Activated T-cell treated with anti-CD3 and anti-CD28 coated beads, Interleukin-2, amount 50 U/mL, for 72 hours (primary cell): ENCODE data around the gene LYZL1. TPM values are rescaled to one million over a fixed set of nuclear protein-coding genes. Genes with fewer than 3 reads are reported as not detected.
"Not testable (repeated sequence)": the region's sequence is repeated elsewhere in the genome, so short reads cannot be mapped to it uniquely, and the experiment has no call there.

ENCODE experiments used
- ATAC-seq, 2 donors: fragments of 150-1000 bp; cut with Tn5 transposase; replicated peaks in 1 of 2; 2 replicates each; pipeline ENCODE4 v1.10.0; 2021; ENCODE audit warnings: moderate library complexity in 2 of 2, mild to moderate bottlenecking in 1 of 2
- DNase-seq, 2 donors: peaks; one replicate each; pipeline ENCODE4 v3.0.0; 2021 to 2022; ENCODE audit warnings: mixed read lengths in 1 of 2
- H3K27ac Mint-ChIP-seq: one replicate; pipeline ENCODE4 v1.8.0; 2022; ENCODE audit warnings: mild to moderate bottlenecking, moderate library complexity, mixed read lengths
- H3K27me3 Mint-ChIP-seq: one replicate; pipeline ENCODE4 v1.8.0; 2022; ENCODE audit warnings: low read depth, mixed read lengths
- H3K36me3 Mint-ChIP-seq, 2 donors: one replicate each; pipeline ENCODE4 v1.8.0; 2022; ENCODE audit warnings: mixed read lengths in 2 of 2, mild to moderate bottlenecking in 1 of 2; ENCODE audit not compliant: insufficient read depth in 2 of 2
- H3K4me1 Mint-ChIP-seq: one replicate; pipeline ENCODE4 v1.8.0; 2022; ENCODE audit warnings: low read depth, mixed read lengths
- H3K4me3 Mint-ChIP-seq, 2 donors: one replicate each; pipeline ENCODE4 v1.8.0; 2022; ENCODE audit warnings: mild to moderate bottlenecking in 2 of 2, mixed read lengths in 2 of 2, moderate library complexity in 2 of 2
- H3K9me3 Mint-ChIP-seq, 2 donors: one replicate each; pipeline ENCODE4 v1.8.0; 2022; ENCODE audit warnings: mixed read lengths in 2 of 2
- total RNA-seq, 2 donors: library from RNA; stranded (reverse); gene quantifications; one replicate each; pipeline ENCODE4 v1.2.3, GENCODE V29; 2022

The LYZL1 gene
- total RNA-seq, 2 donors from 2014 or later, result not detected

- no peak overlapping the region for H3K27ac Mint-ChIP-seq
- ATAC-seq, result no peak
Measured at GRCh38 chr10:29270883-29271282, 18.0 kb upstream of the LYZL1 start.

GRCh38 chr10:29271877-29272276 lies 17.0 kb upstream of the LYZL1 start:
- H3K4me3 Mint-ChIP-seq, result no peak overlapping the region
- ATAC-seq (no peak), DNase-seq (no peak)
- H3K9me3 Mint-ChIP-seq, result peaks cover 0 to 3% of the 10 kb centered on the region in 2 donors
- no peaks in the 10 kb centered on the region for H3K36me3 Mint-ChIP-seq
- peaks cover 8% of the 10 kb centered on the region for H3K27me3 Mint-ChIP-seq
- H3K27ac Mint-ChIP-seq, result no peak overlapping the region
- no peaks in the 10 kb centered on the region for H3K4me1 Mint-ChIP-seq

More at GRCh38 chr10:29270883-29271282, 18.0 kb upstream of the LYZL1 start:
- H3K36me3 Mint-ChIP-seq, result no peaks in the 10 kb centered on the region
- peaks cover 0 to 3% of the 10 kb centered on the region in 2 donors for H3K9me3 Mint-ChIP-seq
- H3K4me1 Mint-ChIP-seq, result no peaks in the 10 kb centered on the region
- H3K27me3 Mint-ChIP-seq, result peaks cover 8% of the 10 kb centered on the region
- DNase-seq, result no peak
- no peak overlapping the region for H3K4me3 Mint-ChIP-seq

GRCh38 chr10:29273478-29273877 lies 15.4 kb upstream of the LYZL1 start:
- H3K27ac Mint-ChIP-seq, result no peak overlapping the region
- peaks cover 0 to 3% of the 10 kb centered on the region in 2 donors for H3K9me3 Mint-ChIP-seq
- H3K27me3 Mint-ChIP-seq, result peaks cover 8% of the 10 kb centered on the region
- H3K4me1 Mint-ChIP-seq, result no peaks in the 10 kb centered on the region
- H3K4me3 Mint-ChIP-seq, result no peak overlapping the region
- DNase-seq (no peak), ATAC-seq (no peak)
- H3K36me3 Mint-ChIP-seq, result no peaks in the 10 kb centered on the region

GRCh38 chr10:29276251-29276850 lies 12.5 kb upstream of the LYZL1 start:
- peaks cover 0 to 3% of the 10 kb centered on the region in 2 donors for H3K9me3 Mint-ChIP-seq
- H3K27me3 Mint-ChIP-seq, result peaks cover 8% of the 10 kb centered on the region
- no peaks in the 10 kb centered on the region for H3K4me1 Mint-ChIP-seq
- H3K36me3 Mint-ChIP-seq, result no peaks in the 10 kb centered on the region
- DNase-seq, result no peak
- ATAC-seq, result no peak
- no peak overlapping the region for H3K27ac Mint-ChIP-seq
- no peak overlapping the region for H3K4me3 Mint-ChIP-seq

- DNase-seq (no peak), ATAC-seq (no peak)
- Mint-ChIP-seq H3K4me1 (no peaks in the 10 kb centered on the region), H3K36me3 (no peaks in the 10 kb centered on the region), H3K9me3 (peaks cover 0 to 3% of the 10 kb centered on the region in 2 donors), H3K27me3 (peaks cover 8% of the 10 kb centered on the region), H3K4me3 (no peak overlapping the region), H3K27ac (no peak overlapping the region)
Measured at GRCh38 chr10:29277296-29277695, 11.6 kb upstream of the LYZL1 start.

- no peak overlapping the region for H3K27ac Mint-ChIP-seq
- no peak overlapping the region for H3K4me3 Mint-ChIP-seq
- H3K9me3 Mint-ChIP-seq, result no peaks in the 10 kb centered on the region
- H3K36me3 Mint-ChIP-seq, result no peaks in the 10 kb centered on the region
- ATAC-seq (no peak), DNase-seq (no peak)
- no peaks in the 10 kb centered on the region for H3K27me3 Mint-ChIP-seq
- H3K4me1 Mint-ChIP-seq, result no peaks in the 10 kb centered on the region
Measured at GRCh38 chr10:29279779-29280487, 8.9 kb upstream of the LYZL1 start.

GRCh38 chr10:29280488-29280840 lies 8.4 kb upstream of the LYZL1 start:
- Mint-ChIP-seq H3K4me3 (no peak overlapping the region), H3K36me3 (no peaks in the 10 kb centered on the region), H3K27me3 (peaks cover 1% of the 10 kb centered on the region), H3K9me3 (no peaks in the 10 kb centered on the region), H3K27ac (no peak overlapping the region), H3K4me1 (no peaks in the 10 kb centered on the region)
- DNase-seq (no peak), ATAC-seq (no peak)

- Mint-ChIP-seq H3K36me3 (no peaks in the 10 kb centered on the region), H3K9me3 (no peaks in the 10 kb centered on the region), H3K4me1 (no peaks in the 10 kb centered on the region), H3K27ac (no peak overlapping the region), H3K4me3 (no peak overlapping the region), H3K27me3 (peaks cover 6% of the 10 kb centered on the region)
- DNase-seq (no peak), ATAC-seq (no peak)
Measured at GRCh38 chr10:29285624-29286051, 3.2 kb upstream of the LYZL1 start.

- no peaks in the 10 kb centered on the region for H3K4me1 Mint-ChIP-seq
- no peak for ATAC-seq
- H3K36me3 Mint-ChIP-seq, result no peaks in the 10 kb centered on the region
- H3K9me3 Mint-ChIP-seq, result no peaks in the 10 kb centered on the region
- H3K27ac Mint-ChIP-seq, result no peak overlapping the region
- no peak overlapping the region for H3K4me3 Mint-ChIP-seq
- H3K27me3 Mint-ChIP-seq, result peaks cover 6% of the 10 kb centered on the region
- no peak for DNase-seq
Measured at GRCh38 chr10:29287635-29288034, 1.2 kb upstream of the LYZL1 start.

- H3K4me1 Mint-ChIP-seq, H3K27ac Mint-ChIP-seq, ATAC-seq, H3K36me3 Mint-ChIP-seq, H3K9me3 Mint-ChIP-seq, DNase-seq, H3K4me3 Mint-ChIP-seq: not testable (repeated sequence)
- peaks cover 23% of the 10 kb centered on the region for H3K27me3 Mint-ChIP-seq
Measured at GRCh38 chr10:29291561-29291960, 2.7 kb downstream of the LYZL1 start.

GRCh38 chr10:29292406-29292805 lies 3.5 kb downstream of the LYZL1 start:
- not testable (repeated sequence) for H3K9me3 Mint-ChIP-seq, H3K4me3 Mint-ChIP-seq, H3K27ac Mint-ChIP-seq, DNase-seq, H3K4me1 Mint-ChIP-seq, ATAC-seq, H3K36me3 Mint-ChIP-seq
- peaks cover 23% of the 10 kb centered on the region for H3K27me3 Mint-ChIP-seq

- no peak for DNase-seq
- Mint-ChIP-seq H3K36me3 (peaks cover 0 to 7% of the 10 kb centered on the region in 2 donors), H3K9me3 (peaks cover 5 to 6% of the 10 kb centered on the region in 2 donors), H3K27me3 (peaks cover 23% of the 10 kb centered on the region), H3K4me1 (no peaks in the 10 kb centered on the region), H3K27ac (no peak overlapping the region), H3K4me3 (no peak overlapping the region)
- ATAC-seq, result no peak
Measured at GRCh38 chr10:29295813-29296212, 6.9 kb downstream of the LYZL1 start.

GRCh38 chr10:29297678-29298077 lies 8.8 kb downstream of the LYZL1 start:
- Mint-ChIP-seq H3K27me3 (peaks cover 32% of the 10 kb centered on the region), H3K27ac (no peak overlapping the region), H3K36me3 (peaks cover 4 to 17% of the 10 kb centered on the region in 2 donors), H3K4me3 (no peak overlapping the region), H3K4me1 (no peaks in the 10 kb centered on the region), H3K9me3 (peaks cover 10 to 11% of the 10 kb centered on the region in 2 donors)
- DNase-seq, result no peak
- ATAC-seq, result no peak
